Stimulated activated CD8-positive, alpha-beta memory T cell treated with anti-CD3 and anti-CD28 coated beads, Interleukin-7, amount 100 ng/mL, for 4 hours (primary cell): ENCODE measurements around the gene DNALI1.
"Not testable (repeated sequence)": the region's sequence is repeated elsewhere in the genome, so short reads cannot be mapped to it uniquely, and the experiment has no call there.

Source experiments
- DNase-seq, 2 donors: peaks; one replicate each; pipeline ENCODE4 v3.0.0-alpha.2; 2020; ENCODE audit warnings: low read depth in 2 of 2

DNALI1 gene

GRCh38 chr1:37556712-37557196, at the start of gene DNALI1:
DNALI1 (plus strand) TSS chr1:37556940; CDS start chr1:37556995, 55 bp downstream.
- peak in 1 of 2 donors; percentile 0 for DNase-seq

GRCh38 chr1:37509181-37509580, 47.6 kb upstream of the DNALI1 start:
- DNase-seq = no peak

- DNase-seq = peak; percentile 66 to 72
Measured at GRCh38 chr1:37513795-37514349, 42.9 kb upstream of the DNALI1 start.

GRCh38 chr1:37514350-37515184, 42.2 kb upstream of the DNALI1 start, which contains the start of gene MEAF6:
MEAF6 (minus strand) TSS chr1:37514766; CDS start chr1:37514746, 20 bp downstream.
- peak; percentile 53 to 79 for DNase-seq

- no peak for DNase-seq
Measured at GRCh38 chr1:37515185-37516034, 41.3 kb upstream of the DNALI1 start.

GRCh38 chr1:37517569-37517968, 39.2 kb upstream of the DNALI1 start:
- DNase-seq = no peak

GRCh38 chr1:37518241-37518640, 38.5 kb upstream of the DNALI1 start:
- not testable (repeated sequence) for DNase-seq

- DNase-seq = peak; percentile 35 to 39
Measured at GRCh38 chr1:37518929-37519328, 37.8 kb upstream of the DNALI1 start.

GRCh38 chr1:37519613-37520012, 37.1 kb upstream of the DNALI1 start:
- peak; percentile 13 for DNase-seq

- not testable (repeated sequence) for DNase-seq
Measured at GRCh38 chr1:37529888-37530287, 26.9 kb upstream of the DNALI1 start.

- not testable (repeated sequence) for DNase-seq
Measured at GRCh38 chr1:37532418-37533156, 24.2 kb upstream of the DNALI1 start.

GRCh38 chr1:37533317-37534093, 23.2 kb upstream of the DNALI1 start:
- no peak for DNase-seq

GRCh38 chr1:37537378-37537777, 19.4 kb upstream of the DNALI1 start:
- DNase-seq = no peak

- not testable (repeated sequence) for DNase-seq
Measured at GRCh38 chr1:37539154-37539553, 17.6 kb upstream of the DNALI1 start.

- no peak for DNase-seq
Measured at GRCh38 chr1:37540036-37540785, 16.5 kb upstream of the DNALI1 start.

- no peak for DNase-seq
Measured at GRCh38 chr1:37544530-37544929, 12.2 kb upstream of the DNALI1 start.

GRCh38 chr1:37545019-37545418, 11.7 kb upstream of the DNALI1 start:
- DNase-seq = no peak

GRCh38 chr1:37549341-37549740, 7.4 kb upstream of the DNALI1 start:
- no peak for DNase-seq

GRCh38 chr1:37553598-37553926, 3.2 kb upstream of the DNALI1 start:
- no peak for DNase-seq
